Measurements from ENCODE around the gene ITPR1.

ITPR1 gene

GRCh38 chr3:4528320-4528719 is 35.2 kb downstream of the ITPR1 start:
- peak overlapping the region; percentile 25 to 31 for H3K27ac ChIP-seq
- H3K4me3 ChIP-seq, result peak overlapping the region; percentile 11
- no peak for DNase-seq (ENCODE audit: low spot score)
- no peak for TF ChIP-seq CTCF (IDR thresholded peaks at IDR 0.05)

DNA sequence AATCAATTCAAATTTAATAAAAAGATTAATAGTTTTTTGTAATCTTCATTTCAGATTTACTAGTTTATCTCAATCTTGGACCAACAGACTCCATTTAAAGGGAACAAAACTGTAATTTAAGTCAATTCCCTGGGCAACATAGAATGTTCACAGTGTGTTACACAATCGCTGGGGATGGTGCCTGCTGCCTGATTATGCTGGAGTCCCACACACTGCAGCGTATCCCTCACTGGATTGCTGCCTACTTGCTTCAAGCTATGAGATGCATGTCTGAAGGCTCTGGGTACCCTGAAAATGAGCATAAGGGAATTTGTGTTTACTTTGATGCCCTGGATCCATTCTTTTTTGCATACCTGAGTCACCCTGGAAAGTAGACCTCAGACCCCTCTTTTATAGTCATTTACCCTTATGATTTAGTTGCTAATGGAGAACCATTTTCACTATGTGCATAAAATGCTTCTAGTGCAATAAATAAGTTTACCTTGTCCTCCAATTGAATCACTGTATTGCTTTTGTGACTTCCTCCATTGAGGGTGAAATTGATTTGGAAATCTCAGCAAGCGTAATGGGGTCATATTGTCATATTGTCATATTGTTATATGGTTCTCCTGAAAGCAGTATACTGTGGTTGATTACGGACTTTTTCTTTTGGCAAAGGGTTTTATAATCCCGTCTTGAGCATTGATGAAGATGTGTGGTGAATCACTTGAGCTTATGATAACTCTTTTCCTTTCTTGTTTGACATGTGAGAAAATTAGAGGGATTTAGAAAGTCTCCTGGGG is 35.9 kb downstream of the ITPR1 start:
- DNase-seq (ENCODE audit: low spot score), result no peak
- no peak for TF ChIP-seq CTCF (IDR thresholded peaks at IDR 0.05)
- H3K27ac ChIP-seq, result peak overlapping the region; percentile 25 to 29
- H3K4me3 ChIP-seq, result peak overlapping the region; percentile 11

DNA sequence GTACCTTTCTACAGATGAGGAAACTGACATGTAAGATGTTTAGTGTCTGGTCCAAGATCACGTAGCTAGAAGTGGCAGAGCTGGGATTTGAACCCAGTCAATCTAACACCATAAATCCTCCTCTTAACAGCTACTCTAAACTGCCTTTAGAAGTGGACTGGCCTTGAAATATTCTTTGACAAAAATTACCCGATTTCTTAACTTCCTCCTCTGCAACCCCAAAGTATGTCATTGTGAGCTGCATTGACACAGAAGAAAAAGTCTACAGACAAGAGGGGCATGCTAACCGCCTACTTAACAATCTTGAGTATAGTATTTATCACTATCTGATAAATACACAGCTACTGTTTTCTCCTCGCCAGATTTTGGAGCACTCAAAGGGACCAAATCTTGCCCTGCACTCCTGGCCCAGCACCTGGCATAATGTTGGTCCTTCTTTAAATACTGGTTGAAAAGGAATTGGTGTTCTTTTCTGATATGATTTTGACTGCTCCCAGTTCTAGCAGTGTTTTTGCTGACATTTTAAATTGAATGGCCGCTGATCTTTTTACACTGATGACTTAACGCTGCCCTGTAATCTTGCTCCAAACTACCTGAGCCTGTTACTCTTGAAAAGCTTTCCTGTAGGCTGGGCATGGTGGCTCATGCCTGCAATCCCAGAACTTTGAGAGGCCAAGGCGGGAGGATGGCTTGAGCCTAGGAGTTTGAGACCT is 36.9 kb downstream of the ITPR1 start:
- H3K27ac ChIP-seq, result no peak overlapping the region
- no peak for DNase-seq (ENCODE audit: low spot score)
- no peak overlapping the region for H3K4me3 ChIP-seq
- no peak for TF ChIP-seq CTCF (IDR thresholded peaks at IDR 0.05)

GRCh38 chr3:4531478-4532025 is 38.4 kb downstream of the ITPR1 start:
- no peak for DNase-seq (ENCODE audit: low spot score)
- Histone ChIP-seq H3K4me3 (no peak overlapping the region), H3K27ac (no peak overlapping the region)
- no peak for TF ChIP-seq CTCF (IDR thresholded peaks at IDR 0.05)

DNA sequence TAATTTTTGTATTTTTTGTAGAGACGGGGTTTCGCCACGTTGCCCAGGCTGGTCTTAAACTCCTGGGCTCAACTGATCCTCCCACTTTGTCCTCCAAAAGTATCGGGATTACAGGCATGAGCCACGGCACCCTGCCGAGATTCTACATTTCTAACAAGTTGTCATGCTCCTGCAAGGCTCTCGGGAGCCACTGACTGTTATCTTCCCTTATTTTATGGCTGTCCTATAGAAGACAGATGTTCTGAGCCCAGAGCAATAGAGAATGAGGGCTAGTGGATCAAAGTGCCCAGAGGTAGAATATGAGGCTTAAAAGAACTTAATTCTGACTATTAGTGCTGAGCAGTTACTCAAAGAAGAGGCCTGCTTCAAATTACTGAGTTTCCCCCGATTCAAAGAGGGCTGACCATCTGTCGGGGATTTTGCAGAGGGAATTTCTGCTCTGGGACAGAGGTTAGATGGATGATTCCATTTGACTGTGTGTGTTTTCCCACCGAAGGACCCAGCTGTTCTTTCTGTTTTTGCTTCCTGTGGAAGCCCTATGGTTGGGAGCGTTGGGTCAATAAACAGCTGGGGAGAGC is 39.5 kb downstream of the ITPR1 start:
- Histone ChIP-seq H3K4me3 (no peak overlapping the region), H3K27ac (peak overlapping the region in 1 of 2 donors; percentile 82)
- no peak for DNase-seq (ENCODE audit: low spot score)
- no peak for TF ChIP-seq CTCF (IDR thresholded peaks at IDR 0.05)

DNA sequence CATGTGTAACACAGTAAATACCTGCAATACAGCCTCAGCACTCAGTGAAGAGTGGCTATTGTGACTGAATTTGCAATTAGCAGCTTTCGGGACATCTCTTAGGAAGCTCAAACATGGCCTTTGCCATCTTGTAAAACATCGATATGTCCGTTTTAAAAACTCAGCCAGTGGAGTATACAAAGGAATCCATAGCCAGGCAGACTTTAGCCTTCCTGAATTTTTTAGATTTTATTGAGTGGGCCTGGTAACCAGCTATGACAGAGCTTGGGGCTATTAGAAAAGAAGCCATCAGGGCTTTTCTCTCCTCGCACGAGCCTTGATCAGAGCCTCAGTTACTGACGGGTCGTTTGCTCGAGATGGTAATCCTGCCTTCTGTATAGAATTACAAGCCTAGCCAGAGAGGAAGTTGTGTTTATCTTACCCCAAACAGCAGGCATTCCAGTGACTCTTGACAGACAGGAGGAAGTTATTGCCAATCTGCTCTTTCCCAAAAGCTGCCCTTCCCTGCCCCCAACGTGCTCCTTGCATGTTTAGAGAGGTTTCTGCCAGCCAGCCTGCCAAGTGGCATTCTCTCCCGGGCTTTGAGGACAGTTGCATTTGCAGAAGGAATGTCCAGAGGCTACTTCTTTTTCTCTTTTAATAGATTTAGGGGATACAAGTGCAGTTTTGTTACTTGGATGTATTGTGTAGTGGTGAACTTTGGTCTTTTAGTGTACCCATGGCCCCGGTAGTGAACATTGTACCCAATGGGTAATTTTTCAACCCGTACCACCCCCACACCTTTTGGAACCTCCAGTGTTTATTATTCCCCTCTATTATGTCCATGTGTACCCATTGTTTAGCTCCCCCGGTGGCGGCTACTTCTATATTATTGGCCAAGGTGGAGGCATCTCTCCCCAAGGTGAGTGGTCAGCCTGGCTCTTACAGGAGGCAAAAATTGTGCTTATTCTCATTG is 40.6 kb downstream of the ITPR1 start:
- peak overlapping the region; percentile 52 for H3K4me3 ChIP-seq
- H3K27ac ChIP-seq, result peak overlapping the region; percentile 57 to 82
- no peak for TF ChIP-seq CTCF (IDR thresholded peaks at IDR 0.05)
- peak; percentile 81 for DNase-seq (ENCODE audit: low spot score)
